ENCODE data around the gene B4GALT5.

The B4GALT5 gene

GRCh38 chr20:49677777-49678758 is 35.6 kb downstream of the B4GALT5 start:
- no peak for TF ChIP-seq CTCF (IDR thresholded peaks at IDR 0.05)

GRCh38 chr20:49676581-49677291 is 36.9 kb downstream of the B4GALT5 start:
- TF ChIP-seq CTCF (IDR thresholded peaks at IDR 0.05): no peak

GRCh38 chr20:49675368-49676151 is 38.1 kb downstream of the B4GALT5 start:
- no peak for TF ChIP-seq CTCF (IDR thresholded peaks at IDR 0.05)

- no peak for TF ChIP-seq CTCF (IDR thresholded peaks at IDR 0.05)
These were observed 39.0 kb downstream of the B4GALT5 start for GRCh38 chr20:49674383-49675352.

GRCh38 chr20:49672096-49672664 is 41.5 kb downstream of the B4GALT5 start:
- no peak for TF ChIP-seq CTCF (IDR thresholded peaks at IDR 0.05)

- TF ChIP-seq CTCF (IDR thresholded peaks at IDR 0.05): no peak
These were observed 42.2 kb downstream of the B4GALT5 start for GRCh38 chr20:49671433-49671832.
